ENCODE data around the gene NLK.
"Not testable (repeated sequence)": the region's sequence is repeated elsewhere in the genome, so short reads cannot be mapped to it uniquely, and the experiment has no call there.

NLK gene

GRCh38 chr17:28071179-28071578 lies 28.7 kb downstream of the NLK start:
- DNase-seq (ENCODE audit: low read depth): no peak
- TF ChIP-seq CTCF (IDR thresholded peaks at IDR 0.05; ENCODE audit: low read depth, low read length, missing control alignments): no peak
- H3K4me3 ChIP-seq (ENCODE audit: low read depth, low read length): no peak overlapping the region

GRCh38 chr17:28071891-28072606 lies 29.6 kb downstream of the NLK start:
- no peak for DNase-seq (ENCODE audit: low read depth)
- TF ChIP-seq CTCF (IDR thresholded peaks at IDR 0.05; ENCODE audit: low read depth, low read length, missing control alignments): no peak
- H3K4me3 ChIP-seq (ENCODE audit: low read depth, low read length): no peak overlapping the region

- H3K4me3 ChIP-seq (ENCODE audit: low read depth, low read length): no peak overlapping the region
- TF ChIP-seq CTCF (IDR thresholded peaks at IDR 0.05; ENCODE audit: low read depth, low read length, missing control alignments): no peak
- no peak for DNase-seq (ENCODE audit: low read depth)
Measured at GRCh38 chr17:28072936-28073533, 30.6 kb downstream of the NLK start.

GRCh38 chr17:28074010-28074409 lies 31.5 kb downstream of the NLK start:
- H3K4me3 ChIP-seq (ENCODE audit: low read depth, low read length): no peak overlapping the region
- DNase-seq (ENCODE audit: low read depth): no peak
- TF ChIP-seq CTCF (IDR thresholded peaks at IDR 0.05; ENCODE audit: low read depth, low read length, missing control alignments): no peak

- no peak overlapping the region for H3K4me3 ChIP-seq (ENCODE audit: low read depth, low read length)
- no peak for DNase-seq (ENCODE audit: low read depth)
- TF ChIP-seq CTCF (IDR thresholded peaks at IDR 0.05; ENCODE audit: low read depth, low read length, missing control alignments): no peak
Measured at GRCh38 chr17:28076144-28076543, 33.7 kb downstream of the NLK start.

GRCh38 chr17:28077140-28077539 lies 34.7 kb downstream of the NLK start:
- not testable (repeated sequence) for DNase-seq (ENCODE audit: low read depth); H3K4me3 ChIP-seq (ENCODE audit: low read depth, low read length)

GRCh38 chr17:28078341-28079229 lies 36.1 kb downstream of the NLK start:
- TF ChIP-seq CTCF (IDR thresholded peaks at IDR 0.05; ENCODE audit: low read depth, low read length, missing control alignments): no peak
- no peak overlapping the region for H3K4me3 ChIP-seq (ENCODE audit: low read depth, low read length)
- no peak for DNase-seq (ENCODE audit: low read depth)

All from GM12864 (cell line).